NK-92 (cell line): ENCODE results near the gene PTPRJ.

ENCODE experiments used
- DNase-seq: peaks from one replicate; lab custom pipeline; 2025; ENCODE audit not compliant: unreplicated experiment; lab: John Stamatoyannopoulos, UW

Gene PTPRJ

GRCh38 chr11:48058788-48059187 lies 78.4 kb downstream of the PTPRJ start:
- no peak for DNase-seq

- DNase-seq, result no peak
These were observed 82.3 kb downstream of the PTPRJ start for GRCh38 chr11:48062649-48063048.

DNA sequence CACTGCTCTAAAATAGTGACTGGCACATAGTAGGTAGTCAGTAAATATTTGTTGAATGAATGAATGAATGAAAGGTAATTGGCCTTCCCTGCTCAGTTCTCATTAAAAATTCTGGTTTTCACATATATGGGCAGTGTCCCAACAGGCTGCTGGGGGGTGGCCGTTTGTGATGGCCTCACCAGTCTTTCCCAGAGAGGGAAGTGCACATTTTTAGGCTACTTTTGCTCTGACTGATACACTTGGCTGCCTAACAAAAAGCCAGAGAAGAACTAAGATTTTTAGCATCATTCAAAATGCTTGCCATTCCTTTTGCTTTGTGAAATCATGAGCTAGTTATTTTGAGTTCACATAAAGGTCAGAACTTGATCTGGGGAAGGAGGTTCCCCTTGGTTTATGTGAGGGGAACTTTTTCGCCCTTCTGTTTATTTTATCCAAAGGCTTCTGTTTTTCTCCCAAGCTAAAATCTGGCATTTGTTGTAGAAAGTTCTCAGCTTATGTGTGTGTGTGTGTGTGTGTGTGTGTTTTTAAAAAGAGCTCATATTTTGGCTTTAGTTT lies 83.1 kb downstream of the PTPRJ start:
- no peak for DNase-seq

DNA sequence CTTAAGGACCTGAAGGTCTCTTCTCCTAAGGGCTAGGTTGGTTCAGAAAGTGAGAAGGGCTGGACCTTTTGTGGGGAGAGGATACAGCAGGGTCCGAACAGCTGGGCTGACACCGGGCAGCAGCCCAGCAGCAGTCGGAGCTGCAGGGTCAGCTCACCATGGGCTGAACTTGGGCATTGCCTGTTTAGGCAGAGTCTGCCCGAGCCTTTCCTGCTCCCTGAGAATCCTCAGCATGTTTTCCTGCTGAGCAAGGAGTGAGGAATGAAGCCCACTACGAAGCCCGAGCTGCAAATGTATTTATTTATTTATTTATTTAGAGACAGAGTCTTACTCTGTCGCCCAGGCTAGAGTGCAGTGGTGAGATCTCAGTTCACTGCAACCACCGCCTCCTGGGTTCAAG lies 83.9 kb downstream of the PTPRJ start:
- no peak for DNase-seq

DNA sequence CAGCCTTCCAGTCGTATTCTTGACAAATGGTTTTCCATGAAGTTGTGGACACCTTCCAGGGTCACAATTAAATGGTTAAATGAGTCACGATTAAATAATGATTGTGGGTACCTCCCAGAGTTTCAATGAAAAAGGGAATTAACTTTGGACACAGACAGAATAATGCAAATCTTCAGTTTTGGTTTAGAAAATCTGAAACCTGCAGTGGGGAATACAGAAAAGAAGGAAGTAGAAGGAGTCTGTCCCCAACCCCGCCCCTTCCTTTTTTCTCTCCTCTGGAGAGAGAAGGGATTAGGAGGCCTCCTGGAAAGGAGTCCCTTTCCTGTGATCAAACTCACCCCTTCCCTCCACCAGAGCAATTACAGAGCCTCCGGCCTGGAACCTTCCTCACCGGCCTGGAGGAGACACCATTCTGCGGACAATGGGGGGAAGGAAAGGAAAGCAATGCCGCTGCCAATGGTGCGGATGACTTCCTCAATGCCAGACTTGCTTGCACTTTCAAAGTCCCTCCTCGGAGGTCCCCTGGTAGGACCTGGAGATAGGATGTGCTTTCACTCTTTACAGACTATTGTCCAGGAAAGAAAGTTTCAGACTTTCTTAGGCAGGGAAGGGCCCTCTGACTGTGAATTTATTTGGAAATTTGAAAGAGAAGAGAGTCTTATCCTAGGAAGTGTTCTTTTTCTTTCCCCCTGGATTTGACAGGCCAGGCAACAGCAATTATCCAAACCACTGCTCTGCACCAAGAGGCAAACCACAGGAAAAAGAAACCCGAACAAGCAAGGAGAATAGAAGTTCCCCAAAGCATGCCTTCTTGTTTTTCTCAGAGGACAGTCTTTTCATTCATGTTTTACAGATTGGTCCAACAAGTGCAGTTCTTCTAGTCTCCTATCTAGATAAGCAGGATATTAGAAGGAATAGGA lies 86.8 kb downstream of the PTPRJ start:
- no peak for DNase-seq

DNA sequence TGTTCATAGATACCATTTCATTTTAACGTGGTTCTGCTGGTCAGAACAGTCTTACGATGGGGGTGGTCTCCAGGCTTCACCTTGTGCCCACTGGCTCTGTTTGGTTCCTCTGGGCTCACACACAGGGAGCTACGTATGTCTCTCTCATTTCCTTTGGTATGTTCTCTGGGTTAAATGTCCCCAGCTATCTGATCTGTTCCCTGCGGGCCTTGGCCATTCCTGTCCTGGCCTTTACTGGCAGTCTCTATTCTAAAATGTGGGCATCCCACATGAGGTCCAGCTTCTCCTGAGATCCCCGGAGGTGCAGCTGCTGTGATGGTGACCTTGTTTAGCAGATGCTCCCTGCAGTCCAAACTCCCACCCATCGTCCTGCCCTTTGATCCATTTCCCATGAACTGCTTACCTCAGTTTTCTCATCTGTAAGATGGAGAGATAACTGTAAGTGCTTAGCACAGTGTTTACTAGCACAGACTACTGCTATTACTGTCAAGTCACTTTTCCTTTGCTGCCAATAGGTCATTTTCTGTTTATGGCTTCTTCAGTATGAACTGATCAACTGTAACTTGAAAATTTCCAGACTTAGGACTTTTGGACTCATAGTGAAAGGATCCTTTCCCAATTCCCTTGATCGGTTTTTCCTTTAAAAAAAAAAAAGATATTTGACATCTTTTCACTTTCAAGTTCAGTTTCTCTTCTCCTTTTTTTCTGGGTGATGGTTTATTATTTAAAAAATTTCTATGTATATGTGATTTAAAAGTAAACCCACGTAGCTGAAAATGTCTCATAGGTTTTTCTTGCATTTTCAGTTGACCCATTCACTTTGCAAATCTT lies 92.9 kb downstream of the PTPRJ start:
- DNase-seq, result no peak

- DNase-seq, result no peak
These were observed 94.2 kb downstream of the PTPRJ start for GRCh38 chr11:48074425-48075181.

DNA sequence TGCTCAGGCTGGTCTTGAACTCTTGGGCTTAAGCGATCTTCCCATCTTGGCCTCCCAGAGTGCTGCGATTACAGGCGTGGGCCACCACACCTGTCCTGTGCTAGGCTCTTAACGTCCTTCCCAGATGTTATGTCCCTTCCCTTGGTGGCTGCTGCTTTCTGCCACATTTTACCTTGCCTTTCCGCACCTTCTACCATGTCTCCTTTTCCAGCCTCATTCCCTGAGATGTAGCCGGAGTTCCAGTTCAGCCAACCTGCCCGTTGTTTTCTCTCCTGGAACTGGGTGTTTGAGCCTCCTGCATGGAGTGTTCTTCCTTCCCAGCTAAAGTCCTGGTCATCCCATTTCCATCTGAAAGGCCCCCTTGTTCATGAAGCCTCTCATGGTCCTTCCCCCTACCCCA lies 95.3 kb downstream of the PTPRJ start:
- no peak for DNase-seq

DNA sequence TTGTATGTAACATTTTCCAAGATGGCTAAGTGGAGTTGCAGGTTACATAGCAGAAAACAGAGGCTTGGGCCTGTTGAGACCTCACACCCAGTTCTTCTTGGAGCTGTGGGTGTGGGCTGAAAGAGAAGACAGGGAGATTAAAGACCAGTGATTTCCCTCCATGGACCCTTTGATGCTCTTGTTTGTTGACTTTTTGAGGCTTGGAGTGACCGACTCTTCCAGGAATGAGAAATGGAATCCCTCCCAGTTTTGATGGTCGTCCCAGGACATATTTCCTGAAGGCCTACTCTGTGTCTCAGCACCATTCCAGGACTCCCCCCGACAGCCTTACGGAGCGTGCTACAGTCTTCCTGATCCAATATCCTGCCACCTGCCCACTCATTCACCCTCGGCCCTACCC lies 96.9 kb downstream of the PTPRJ start:
- DNase-seq, result no peak

GRCh38 chr11:48078689-48079088 lies 98.3 kb downstream of the PTPRJ start:
- DNase-seq, result no peak

- DNase-seq, result no peak
These were observed 99.2 kb downstream of the PTPRJ start for GRCh38 chr11:48079596-48079995.

- no peak for DNase-seq
These were observed 100.0 kb downstream of the PTPRJ start for GRCh38 chr11:48080301-48080861.

- DNase-seq, result no peak
These were observed 101.0 kb downstream of the PTPRJ start for GRCh38 chr11:48081151-48082010.

DNA sequence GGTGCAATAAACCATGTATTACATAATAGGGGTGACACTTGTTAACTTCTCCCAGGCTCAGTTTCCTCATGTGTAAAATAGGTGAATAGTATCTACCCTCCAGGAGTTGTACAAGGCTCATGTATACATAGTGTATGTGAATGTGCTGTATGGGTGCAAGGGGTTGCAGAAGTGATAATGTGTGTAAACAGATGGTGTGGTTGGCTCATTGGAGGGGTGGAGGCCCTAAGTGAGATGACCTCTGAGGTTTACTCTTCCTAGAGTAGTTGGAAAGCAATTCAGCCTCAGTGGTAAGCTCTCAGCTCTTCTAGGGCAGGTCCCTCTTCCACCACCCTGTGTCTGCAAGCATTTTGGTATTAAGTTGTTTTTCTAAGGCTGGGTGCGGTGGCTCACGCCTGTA lies 102.4 kb downstream of the PTPRJ start:
- DNase-seq, result no peak

DNA sequence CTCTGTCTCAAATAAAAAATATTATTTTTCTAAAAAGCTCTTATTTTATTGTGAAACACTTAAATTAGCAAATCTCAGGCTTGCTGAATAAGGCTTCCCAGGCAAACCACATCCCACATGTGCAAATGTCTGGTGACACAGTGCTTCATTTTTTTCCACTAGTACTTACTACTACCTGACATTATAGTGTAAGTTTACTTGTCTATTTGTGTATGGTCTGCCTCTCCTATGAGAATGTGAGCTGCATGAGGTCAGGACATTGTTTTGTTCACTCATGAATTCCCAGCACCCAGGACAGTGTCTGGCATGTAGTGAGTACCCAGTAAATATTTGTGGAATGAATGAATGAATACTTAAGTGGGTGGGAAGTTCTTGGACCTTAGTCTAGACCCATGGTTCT lies 103.1 kb downstream of the PTPRJ start:
- DNase-seq, result no peak

DNA sequence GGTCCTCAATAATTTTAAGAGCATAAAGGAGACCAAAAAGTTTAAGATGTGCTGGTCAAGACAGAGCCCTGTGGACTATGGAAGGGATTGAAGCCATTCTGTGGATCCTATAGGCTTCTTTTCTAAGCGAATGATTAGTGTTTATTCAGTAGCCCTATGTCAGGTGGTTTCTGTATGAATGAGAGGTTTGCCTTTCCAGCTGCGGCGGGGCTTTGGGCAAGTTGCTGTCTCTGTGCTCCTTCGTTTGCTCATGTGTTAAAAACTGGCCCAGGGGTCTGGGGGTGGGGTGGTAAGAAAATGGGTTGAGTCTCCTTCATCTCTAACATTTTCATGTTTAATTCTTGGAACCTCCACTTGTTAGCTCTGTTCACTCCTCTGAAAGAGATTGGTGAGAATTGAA lies 105.3 kb downstream of the PTPRJ start:
- DNase-seq, result no peak

DNA sequence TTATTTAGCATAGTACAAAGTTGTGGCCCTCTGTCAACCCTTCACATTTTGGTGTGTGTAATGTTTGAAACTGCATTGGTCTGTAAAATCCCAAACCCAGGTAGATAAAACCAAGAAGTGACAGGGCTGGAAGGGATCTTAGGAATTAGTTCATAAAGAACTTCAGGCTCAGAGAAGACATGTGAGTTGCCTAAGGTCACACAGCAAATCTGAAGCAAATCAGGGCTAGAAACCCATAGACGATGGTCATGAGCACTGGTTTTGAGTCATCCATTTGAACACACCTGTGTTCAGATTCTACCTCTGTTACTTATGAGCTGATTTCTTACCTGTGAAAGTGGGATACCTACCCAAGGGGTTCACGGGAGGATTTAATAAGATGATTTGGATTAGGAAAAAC lies 107.1 kb downstream of the PTPRJ start:
- DNase-seq, result no peak

GRCh38 chr11:48087974-48088681 lies 107.8 kb downstream of the PTPRJ start:
- no peak for DNase-seq

DNA sequence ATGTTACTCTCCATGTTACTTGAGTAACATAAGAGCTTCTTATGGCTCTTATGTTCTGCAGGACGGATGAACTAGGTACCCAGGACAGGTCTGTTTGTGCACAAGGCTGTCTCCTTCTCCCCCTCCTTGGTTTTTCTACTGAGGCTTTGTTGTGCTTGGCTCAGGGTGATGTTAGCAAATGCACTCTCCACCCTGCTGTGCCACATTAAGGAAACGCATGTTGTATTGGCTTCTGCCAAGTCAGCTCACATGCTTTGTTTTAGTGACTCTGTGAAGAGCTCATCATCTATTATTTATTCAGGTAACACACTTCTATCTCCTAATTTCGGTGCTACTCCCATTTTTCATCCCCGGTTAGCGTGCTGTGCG lies 108.3 kb downstream of the PTPRJ start:
- no peak for DNase-seq
